PC-9 (cell line): ENCODE data around the gene VPS16.

Experiments used
- EZH2 ChIP-seq: fragments of 200-600 bp; sonication (generic); IDR thresholded peaks from 2 replicates; pipeline ENCODE4 v1.8.0; 2017; ENCODE audit warnings: antibody characterized with exemption, low read depth
- TF ChIP-seq, protein P1 (sequence below): fragments of 200-600 bp; sonication (generic); conservative IDR thresholded peaks from 2 replicates; pipeline ENCODE4 v1.6.1; 2017; ENCODE audit warnings: mixed run types, antibody characterized with exemption, mild to moderate bottlenecking, moderate library complexity

DNA sequence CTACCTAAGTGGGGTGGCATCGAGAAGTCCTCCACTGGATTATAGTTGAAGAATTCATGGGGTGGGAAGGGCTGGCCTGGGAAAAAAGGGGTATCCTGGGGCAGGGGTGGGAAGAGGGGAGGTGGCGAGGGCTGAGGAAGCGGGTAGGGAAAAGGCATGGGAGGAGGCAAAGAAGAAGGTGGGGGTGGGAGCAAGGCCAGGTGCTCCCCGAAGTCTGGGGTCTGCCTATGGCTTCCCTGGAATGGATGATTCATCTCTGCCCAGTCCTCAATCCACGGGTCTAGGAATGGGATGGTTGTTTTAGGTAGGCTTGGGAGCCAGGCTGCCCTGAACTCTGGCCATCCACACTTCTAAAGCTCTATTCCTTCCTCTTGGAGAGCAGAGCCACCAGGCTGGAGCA, 4.5 kb upstream of the VPS16 start:
- TF ChIP-seq, protein P1, sequence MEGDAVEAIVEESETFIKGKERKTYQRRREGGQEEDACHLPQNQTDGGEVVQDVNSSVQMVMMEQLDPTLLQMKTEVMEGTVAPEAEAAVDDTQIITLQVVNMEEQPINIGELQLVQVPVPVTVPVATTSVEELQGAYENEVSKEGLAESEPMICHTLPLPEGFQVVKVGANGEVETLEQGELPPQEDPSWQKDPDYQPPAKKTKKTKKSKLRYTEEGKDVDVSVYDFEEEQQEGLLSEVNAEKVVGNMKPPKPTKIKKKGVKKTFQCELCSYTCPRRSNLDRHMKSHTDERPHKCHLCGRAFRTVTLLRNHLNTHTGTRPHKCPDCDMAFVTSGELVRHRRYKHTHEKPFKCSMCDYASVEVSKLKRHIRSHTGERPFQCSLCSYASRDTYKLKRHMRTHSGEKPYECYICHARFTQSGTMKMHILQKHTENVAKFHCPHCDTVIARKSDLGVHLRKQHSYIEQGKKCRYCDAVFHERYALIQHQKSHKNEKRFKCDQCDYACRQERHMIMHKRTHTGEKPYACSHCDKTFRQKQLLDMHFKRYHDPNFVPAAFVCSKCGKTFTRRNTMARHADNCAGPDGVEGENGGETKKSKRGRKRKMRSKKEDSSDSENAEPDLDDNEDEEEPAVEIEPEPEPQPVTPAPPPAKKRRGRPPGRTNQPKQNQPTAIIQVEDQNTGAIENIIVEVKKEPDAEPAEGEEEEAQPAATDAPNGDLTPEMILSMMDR: no peak
- TF ChIP-seq EZH2: no peak
